Epithelial cell of prostate (primary cell): ENCODE measurements around the gene ADGRG1.

Source experiments
- DNase-seq: peaks from one replicate; pipeline ENCODE4 v3.0.0-alpha.2; 2011; ENCODE audit warnings: low read depth, low spot score
- H3K27ac ChIP-seq: fragments of 450-650 bp; 2 replicates; pipeline ENCODE4 v1.5.1; 2017; ENCODE audit warnings: mild to moderate bottlenecking

Gene ADGRG1

GRCh38 chr16:57604177-57604576 is 24.3 kb upstream of the ADGRG1 start:
- DNase-seq, result no peak
- no peak overlapping the region for H3K27ac ChIP-seq

GRCh38 chr16:57606147-57606846 is 22.1 kb upstream of the ADGRG1 start:
- no peak for DNase-seq

GRCh38 chr16:57606847-57607501 is 21.5 kb upstream of the ADGRG1 start:
- no peak for DNase-seq
- no peak overlapping the region for H3K27ac ChIP-seq

More at GRCh38 chr16:57606147-57606846, 22.1 kb upstream of the ADGRG1 start:
- H3K27ac ChIP-seq, result no peak overlapping the region

GRCh38 chr16:57607676-57608461 is 20.6 kb upstream of the ADGRG1 start:
- no peak overlapping the region for H3K27ac ChIP-seq
- DNase-seq, result no peak

- no peak overlapping the region for H3K27ac ChIP-seq
- DNase-seq, result no peak
These were observed 19.8 kb upstream of the ADGRG1 start for GRCh38 chr16:57608462-57609113.

GRCh38 chr16:57609541-57610401 is 18.7 kb upstream of the ADGRG1 start:
- H3K27ac ChIP-seq, result no peak overlapping the region
- DNase-seq, result no peak

GRCh38 chr16:57610611-57611010 is 17.8 kb upstream of the ADGRG1 start:
- no peak for DNase-seq
- no peak overlapping the region for H3K27ac ChIP-seq

- DNase-seq, result no peak
- H3K27ac ChIP-seq, result no peak overlapping the region
These were observed 17.2 kb upstream of the ADGRG1 start for GRCh38 chr16:57611181-57611580.

GRCh38 chr16:57611706-57612105 is 16.7 kb upstream of the ADGRG1 start:
- no peak overlapping the region for H3K27ac ChIP-seq
- no peak for DNase-seq

- DNase-seq, result no peak
- no peak overlapping the region for H3K27ac ChIP-seq
These were observed 15.9 kb upstream of the ADGRG1 start for GRCh38 chr16:57612494-57612893.

- no peak for DNase-seq
- no peak overlapping the region for H3K27ac ChIP-seq
These were observed 14.9 kb upstream of the ADGRG1 start for GRCh38 chr16:57613514-57613913.

- no peak overlapping the region for H3K27ac ChIP-seq
- no peak for DNase-seq
These were observed 13.9 kb upstream of the ADGRG1 start for GRCh38 chr16:57614536-57614935.

GRCh38 chr16:57614944-57615343 is 13.5 kb upstream of the ADGRG1 start:
- no peak overlapping the region for H3K27ac ChIP-seq
- no peak for DNase-seq

GRCh38 chr16:57615813-57616212 is 12.6 kb upstream of the ADGRG1 start:
- no peak for DNase-seq
- no peak overlapping the region for H3K27ac ChIP-seq

- no peak overlapping the region for H3K27ac ChIP-seq
- no peak for DNase-seq
These were observed 12.2 kb upstream of the ADGRG1 start for GRCh38 chr16:57616241-57616640.

GRCh38 chr16:57616876-57617275 is 11.6 kb upstream of the ADGRG1 start:
- no peak for DNase-seq
- no peak overlapping the region for H3K27ac ChIP-seq

GRCh38 chr16:57617604-57618111 is 10.8 kb upstream of the ADGRG1 start:
- no peak for DNase-seq
- H3K27ac ChIP-seq, result peak overlapping the region; percentile 97

GRCh38 chr16:57618296-57619132 is 9.9 kb upstream of the ADGRG1 start:
- peak overlapping the region; percentile 97 for H3K27ac ChIP-seq
- no peak for DNase-seq

GRCh38 chr16:57619133-57619605 is 9.3 kb upstream of the ADGRG1 start:
- no peak for DNase-seq

More at GRCh38 chr16:57619133-57619605, 9.3 kb upstream of the ADGRG1 start:
- peak overlapping the region; percentile 97 for H3K27ac ChIP-seq
